ENCODE results near the gene PGC. TPM values are rescaled to one million over a fixed set of nuclear protein-coding genes. Genes with fewer than 3 reads are reported as not detected.

Gene PGC
- total RNA-seq, 3 donors from 2014 or later = 3.2 TPM; not detected in 2

GRCh38 chr6:41727705-41728072, 19.5 kb downstream of the PGC start:
- H3K9me3 ChIP-seq = no peaks in the 10 kb centered on the region
- no peaks in the 10 kb centered on the region for H3K27me3 ChIP-seq
- no peaks in the 10 kb centered on the region for H3K36me3 ChIP-seq
- no peak for TF ChIP-seq POLR2AphosphoS5 (IDR thresholded peaks at IDR 0.05)
- TF ChIP-seq, protein P1, sequence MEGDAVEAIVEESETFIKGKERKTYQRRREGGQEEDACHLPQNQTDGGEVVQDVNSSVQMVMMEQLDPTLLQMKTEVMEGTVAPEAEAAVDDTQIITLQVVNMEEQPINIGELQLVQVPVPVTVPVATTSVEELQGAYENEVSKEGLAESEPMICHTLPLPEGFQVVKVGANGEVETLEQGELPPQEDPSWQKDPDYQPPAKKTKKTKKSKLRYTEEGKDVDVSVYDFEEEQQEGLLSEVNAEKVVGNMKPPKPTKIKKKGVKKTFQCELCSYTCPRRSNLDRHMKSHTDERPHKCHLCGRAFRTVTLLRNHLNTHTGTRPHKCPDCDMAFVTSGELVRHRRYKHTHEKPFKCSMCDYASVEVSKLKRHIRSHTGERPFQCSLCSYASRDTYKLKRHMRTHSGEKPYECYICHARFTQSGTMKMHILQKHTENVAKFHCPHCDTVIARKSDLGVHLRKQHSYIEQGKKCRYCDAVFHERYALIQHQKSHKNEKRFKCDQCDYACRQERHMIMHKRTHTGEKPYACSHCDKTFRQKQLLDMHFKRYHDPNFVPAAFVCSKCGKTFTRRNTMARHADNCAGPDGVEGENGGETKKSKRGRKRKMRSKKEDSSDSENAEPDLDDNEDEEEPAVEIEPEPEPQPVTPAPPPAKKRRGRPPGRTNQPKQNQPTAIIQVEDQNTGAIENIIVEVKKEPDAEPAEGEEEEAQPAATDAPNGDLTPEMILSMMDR (IDR thresholded peaks at IDR 0.05) = no peak
- TF ChIP-seq POLR2A (IDR thresholded peaks at IDR 0.05) = no peak
- peaks cover 13% of the 10 kb centered on the region in 2 donors for H3K4me1 ChIP-seq
- H3K27ac ChIP-seq = peak overlapping the region; percentile 82 to 84
- no peak for DNase-seq (ENCODE audit: low spot score in 2 of 2)
- intact Hi-C loops (cut with DNase I; ENCODE audit: low total_unique reads) = no loop called here
- H3K4me3 ChIP-seq = no peak overlapping the region

- no peak for DNase-seq (ENCODE audit: low spot score in 2 of 2)
- Histone ChIP-seq H3K9me3 (no peaks in the 10 kb centered on the region), H3K4me3 (no peak overlapping the region), H3K27ac (peak overlapping the region in 1 of 2 donors; percentile 82), H3K36me3 (no peaks in the 10 kb centered on the region), H3K27me3 (no peaks in the 10 kb centered on the region), H3K4me1 (peaks cover 9 to 13% of the 10 kb centered on the region in 2 donors)
- TF ChIP-seq, protein P1 (IDR thresholded peaks at IDR 0.05) = no peak
- TF ChIP-seq POLR2A (IDR thresholded peaks at IDR 0.05) = no peak
- no peak for TF ChIP-seq POLR2AphosphoS5 (IDR thresholded peaks at IDR 0.05)
- intact Hi-C loops (cut with DNase I; ENCODE audit: low total_unique reads) = no loop called here
These were observed 20.3 kb downstream of the PGC start for GRCh38 chr6:41726876-41727275.

GRCh38 chr6:41724586-41725501, 22.4 kb downstream of the PGC start:
- H3K27ac ChIP-seq = peak overlapping the region; percentile 27 to 77
- no peaks in the 10 kb centered on the region for H3K27me3 ChIP-seq
- H3K9me3 ChIP-seq = no peaks in the 10 kb centered on the region
- H3K4me3 ChIP-seq = no peak overlapping the region
- TF ChIP-seq, protein P1 (IDR thresholded peaks at IDR 0.05) = no peak
- TF ChIP-seq POLR2AphosphoS5 (IDR thresholded peaks at IDR 0.05) = no peak
- no peak for TF ChIP-seq POLR2A (IDR thresholded peaks at IDR 0.05)
- DNase-seq (ENCODE audit: low spot score in 2 of 2) = no peak
- intact Hi-C loops (cut with DNase I; ENCODE audit: low total_unique reads) = no loop called here
- H3K36me3 ChIP-seq = no peaks in the 10 kb centered on the region
- H3K4me1 ChIP-seq = peaks cover 9 to 13% of the 10 kb centered on the region in 2 donors

- Histone ChIP-seq H3K9me3 (no peaks in the 10 kb centered on the region), H3K27ac (peak overlapping the region; percentile 57 to 77), H3K27me3 (no peaks in the 10 kb centered on the region), H3K4me3 (no peak overlapping the region), H3K36me3 (no peaks in the 10 kb centered on the region), H3K4me1 (peaks cover 9 to 13% of the 10 kb centered on the region in 2 donors)
- TF ChIP-seq, protein P1 (IDR thresholded peaks at IDR 0.05) = no peak
- TF ChIP-seq POLR2A (IDR thresholded peaks at IDR 0.05) (no peak), POLR2AphosphoS5 (IDR thresholded peaks at IDR 0.05) (no peak)
- intact Hi-C loops (cut with DNase I; ENCODE audit: low total_unique reads) = no loop called here
- no peak for DNase-seq (ENCODE audit: low spot score in 2 of 2)
These were observed 23.0 kb downstream of the PGC start for GRCh38 chr6:41724228-41724580.

- Histone ChIP-seq H3K27me3 (no peaks in the 10 kb centered on the region), H3K4me1 (peaks cover 9 to 13% of the 10 kb centered on the region in 2 donors), H3K9me3 (no peaks in the 10 kb centered on the region), H3K36me3 (no peaks in the 10 kb centered on the region), H3K27ac (peak overlapping the region; percentile 57 to 77), H3K4me3 (peak overlapping the region in 1 of 3 donors; percentile 37)
- intact Hi-C loops (cut with DNase I; ENCODE audit: low total_unique reads) = no loop called here
- TF ChIP-seq POLR2AphosphoS5 (IDR thresholded peaks at IDR 0.05) (peak in 2 of 3 donors; percentile 35 to 47), POLR2A (IDR thresholded peaks at IDR 0.05) (no peak)
- TF ChIP-seq, protein P1 (IDR thresholded peaks at IDR 0.05) = no peak
- peak in 1 of 2 donors; percentile 72 for DNase-seq (ENCODE audit: low spot score in 2 of 2)
These were observed 23.5 kb downstream of the PGC start for GRCh38 chr6:41723530-41724227.
